Left lobe of liver (tissue), 2 donors: ENCODE data around the gene SHMT1. TPM values are rescaled to one million over a fixed set of nuclear protein-coding genes. Genes with fewer than 3 reads are reported as not detected.
A peak's percentile ranks its signal among the peaks of the same experiment; 100 is the strongest.

Experiments
- ATAC-seq: fragments of 200-7000 bp; cut with Tn5 transposase; one replicate; pipeline ENCODE4 v1.9.1; 2020; ENCODE audit warnings: mild to moderate bottlenecking, moderate library complexity
- DNase-seq: peaks from one replicate; pipeline ENCODE4 v3.0.0-alpha.2; 2020; ENCODE audit warnings: low spot score
- total RNA-seq: library from RNA; stranded (reverse); gene quantifications from one replicate; pipeline ENCODE4 v1.2.1, GENCODE V29; 2021
- donor health status: DM: no; HTN: no; CAD: no; lungs with moderate emphysema.
- donor health status: DM: no; HTN: yes; CAD: no.

Gene SHMT1
- total RNA-seq, 1 donor from 2014 or later: 439 TPM

DNA sequence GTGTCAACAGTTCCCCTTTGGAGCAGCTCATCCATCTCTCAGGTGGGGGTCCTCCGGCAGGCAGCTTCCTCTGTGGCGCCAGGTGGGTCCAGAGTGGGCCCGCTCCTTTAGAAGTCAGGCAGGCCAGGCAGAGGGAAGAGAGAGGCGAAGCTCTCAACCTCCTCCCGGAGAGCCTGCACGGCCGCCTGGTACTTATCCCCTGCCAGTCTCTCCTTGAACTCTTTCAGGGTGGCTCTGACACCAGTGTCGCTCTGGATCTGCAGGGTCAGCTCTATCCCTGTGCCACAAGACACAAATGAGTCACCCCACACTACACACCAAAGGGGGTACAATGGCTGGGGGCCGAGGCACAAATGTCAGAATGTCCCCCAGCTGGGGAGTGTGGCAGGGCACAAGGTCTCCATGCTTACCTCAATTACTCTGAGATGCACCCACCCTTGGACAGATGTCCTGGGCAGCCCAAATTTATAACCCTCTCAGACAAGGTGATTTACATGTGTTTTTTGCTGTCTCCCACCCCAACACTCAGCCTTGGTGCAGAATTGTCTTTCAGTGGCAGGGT, 34.6 kb downstream of the SHMT1 start:
- DNase-seq (no peak), ATAC-seq (no peak)

DNA sequence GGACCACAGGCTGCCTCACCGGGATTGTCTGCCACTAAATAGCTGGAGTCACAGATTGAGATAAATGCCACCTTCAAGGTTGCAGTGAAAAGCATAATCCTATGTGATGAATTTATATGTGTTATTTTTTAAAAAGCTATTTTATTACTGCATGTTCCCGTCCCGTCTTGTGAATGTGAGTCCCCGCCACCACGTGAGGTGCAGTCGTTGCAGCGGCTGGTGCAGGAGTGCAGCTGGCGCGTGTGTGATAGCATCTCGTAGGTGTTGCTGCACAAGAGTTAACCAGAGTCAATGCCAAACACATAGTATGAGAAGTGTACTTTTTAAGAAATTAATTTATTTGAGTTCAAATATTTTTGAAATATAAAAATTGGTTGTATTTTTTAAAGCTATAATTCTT, 35.8 kb downstream of the SHMT1 start:
- no peak for DNase-seq
- ATAC-seq: no peak

DNA sequence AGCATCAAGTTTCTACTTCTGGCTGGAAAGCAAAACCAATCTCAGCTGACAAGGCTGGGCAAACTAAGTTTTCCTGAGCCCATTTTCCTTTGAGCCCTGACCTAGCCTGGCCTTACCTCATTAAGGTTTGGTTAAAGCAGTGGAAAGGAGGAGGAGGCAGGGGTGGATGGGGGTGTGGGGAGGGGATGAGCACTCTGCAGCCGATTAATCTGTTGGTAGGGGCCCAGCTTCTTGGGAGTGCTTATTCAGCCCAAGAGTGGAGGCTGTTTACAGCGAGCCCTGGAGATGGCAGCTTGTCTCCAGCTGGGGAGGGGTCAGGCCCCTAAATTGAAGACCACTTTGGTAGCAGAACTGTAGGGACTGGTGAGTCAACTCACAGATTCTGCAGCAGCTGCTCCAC, 36.3 kb downstream of the SHMT1 start:
- DNase-seq: no peak
- ATAC-seq: no peak

DNA sequence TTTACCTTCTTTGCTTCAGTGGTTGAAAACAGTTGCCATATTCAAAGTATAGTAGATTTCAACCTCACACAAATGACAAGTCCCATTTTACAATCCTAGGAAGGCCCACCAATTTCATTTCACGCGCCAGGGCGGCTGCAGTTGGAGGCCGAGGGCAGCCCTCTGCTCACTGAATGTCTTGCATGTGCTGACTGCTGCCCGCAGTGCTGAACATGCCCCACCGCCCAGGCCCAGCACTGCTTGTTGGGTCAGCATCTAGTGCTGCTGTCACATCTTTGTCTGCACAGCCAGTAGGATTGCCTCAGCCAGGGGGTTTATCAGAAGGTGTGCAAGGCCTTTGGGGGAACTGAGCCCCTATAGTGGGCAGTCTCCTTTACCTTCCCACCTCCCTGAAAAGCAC, 36.8 kb downstream of the SHMT1 start:
- DNase-seq (no peak), ATAC-seq (no peak)

DNA sequence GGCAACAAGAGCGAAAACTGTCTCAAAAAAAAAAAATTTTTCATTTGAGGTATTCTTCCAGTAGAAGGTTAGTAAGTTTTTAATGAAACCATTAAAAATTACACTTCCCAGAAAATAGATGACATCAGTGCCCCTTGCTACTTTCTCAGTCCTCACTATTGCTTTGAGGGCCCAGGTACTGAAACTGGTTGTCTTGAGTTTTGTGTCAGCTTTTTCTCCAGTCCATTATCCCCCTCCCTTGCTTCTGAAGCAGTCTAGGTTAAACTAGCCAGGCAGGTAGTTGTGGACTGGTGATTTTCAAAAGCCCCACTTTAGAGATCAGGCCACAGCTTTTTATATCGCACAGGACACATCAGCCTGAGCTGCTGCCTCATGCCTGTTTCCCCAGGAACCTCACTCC, 37.3 kb downstream of the SHMT1 start:
- no peak for ATAC-seq
- DNase-seq: no peak

DNA sequence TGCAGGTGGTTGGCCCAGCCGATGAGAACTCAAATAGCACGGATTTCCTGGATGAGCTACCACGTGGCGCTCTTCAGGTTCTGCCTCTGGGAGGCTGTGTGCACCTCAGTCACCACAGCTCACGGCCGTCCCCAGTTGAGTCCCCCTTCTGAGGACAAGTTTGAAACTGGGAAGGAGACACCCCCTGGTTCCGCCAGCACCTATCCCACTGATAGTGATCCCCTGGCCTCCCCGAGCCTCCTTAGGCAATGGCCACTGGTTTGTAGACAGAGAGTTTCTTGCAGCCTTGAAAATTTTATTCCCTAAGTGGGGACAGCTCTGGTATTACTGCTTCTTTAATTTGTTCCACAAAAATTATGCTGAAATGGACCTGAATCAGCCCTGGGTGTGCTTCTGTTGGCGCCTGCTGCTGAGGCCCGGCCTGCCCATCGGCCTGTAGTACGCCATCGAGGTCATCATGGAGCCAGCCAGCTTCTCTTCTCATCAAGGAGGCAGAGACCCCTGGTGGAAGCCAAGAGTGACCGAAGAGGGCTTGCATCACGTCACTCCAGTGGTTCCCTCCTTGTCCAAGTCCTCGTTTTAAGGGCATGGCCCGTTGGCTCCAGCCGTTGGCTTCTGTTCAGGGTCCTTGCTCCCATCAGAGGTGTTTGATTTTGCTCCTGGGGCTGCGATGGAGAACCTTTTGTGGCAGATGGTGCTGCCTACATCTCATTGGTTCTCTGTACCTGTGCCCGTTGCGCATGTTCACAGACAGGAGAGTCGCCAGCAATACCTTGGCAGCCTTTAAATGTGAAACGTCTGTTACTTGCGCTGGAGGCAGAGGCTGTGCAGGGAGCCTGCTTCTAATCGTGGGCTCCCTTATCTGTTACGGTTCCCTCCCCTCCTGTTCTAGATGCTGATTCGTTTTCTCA, 39.0 kb downstream of the SHMT1 start:
- DNase-seq: no peak

DNA sequence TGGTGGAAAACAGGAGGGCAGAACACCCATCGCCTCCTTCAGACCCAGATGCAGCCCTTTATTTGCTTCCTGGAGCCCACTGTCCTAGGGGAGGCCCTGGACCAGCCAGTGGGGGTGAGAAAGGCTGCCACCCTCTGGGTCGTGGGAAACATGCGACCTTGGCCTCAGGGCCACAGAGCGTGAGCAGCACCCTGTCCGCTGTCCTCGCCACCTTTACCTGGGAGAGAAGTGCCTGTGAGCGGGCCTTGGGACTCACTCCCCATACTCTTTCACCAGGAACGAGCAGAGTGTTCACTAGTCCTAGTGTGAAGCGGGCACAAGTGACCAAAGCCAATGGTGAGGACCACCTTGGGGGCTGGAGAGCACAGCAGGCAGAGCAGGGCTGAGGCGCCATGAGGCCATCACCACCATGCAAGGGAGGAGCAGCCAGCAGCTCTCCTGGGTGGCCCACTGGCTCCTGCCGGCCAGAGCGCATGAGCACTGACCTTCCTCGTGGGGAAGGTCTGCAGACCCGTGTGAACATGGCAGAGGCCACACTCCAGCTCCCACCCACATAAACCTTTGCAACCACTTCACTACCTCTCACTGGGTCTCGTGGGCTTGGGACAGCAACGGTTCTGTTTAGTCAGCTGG, 39.7 kb downstream of the SHMT1 start:
- ATAC-seq (peak; percentile 22), DNase-seq (no peak)

More for the DNA sequence above, 39.0 kb downstream of the SHMT1 start:
- ATAC-seq: peak; percentile 49

DNA sequence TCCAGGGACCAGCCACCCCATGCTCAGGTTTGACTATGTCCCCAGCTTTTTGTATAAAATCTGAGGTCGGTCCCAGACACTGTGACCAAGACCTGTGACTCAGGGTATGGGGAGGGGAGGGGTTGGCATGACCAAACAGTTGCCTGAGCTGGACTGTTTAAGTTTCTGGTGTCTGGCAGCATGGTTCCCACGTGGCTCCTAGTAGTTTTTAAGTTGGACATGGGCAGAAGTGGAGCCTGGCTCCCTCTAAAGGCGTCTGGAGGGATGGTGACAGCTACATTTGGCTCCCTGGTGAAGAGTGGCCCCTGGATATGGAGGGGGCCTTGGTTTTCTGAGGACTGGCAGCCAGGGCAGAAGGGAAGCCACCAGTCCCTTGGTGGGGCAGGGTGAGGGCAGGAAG, 40.3 kb downstream of the SHMT1 start:
- ATAC-seq: peak; percentile 48

DNA sequence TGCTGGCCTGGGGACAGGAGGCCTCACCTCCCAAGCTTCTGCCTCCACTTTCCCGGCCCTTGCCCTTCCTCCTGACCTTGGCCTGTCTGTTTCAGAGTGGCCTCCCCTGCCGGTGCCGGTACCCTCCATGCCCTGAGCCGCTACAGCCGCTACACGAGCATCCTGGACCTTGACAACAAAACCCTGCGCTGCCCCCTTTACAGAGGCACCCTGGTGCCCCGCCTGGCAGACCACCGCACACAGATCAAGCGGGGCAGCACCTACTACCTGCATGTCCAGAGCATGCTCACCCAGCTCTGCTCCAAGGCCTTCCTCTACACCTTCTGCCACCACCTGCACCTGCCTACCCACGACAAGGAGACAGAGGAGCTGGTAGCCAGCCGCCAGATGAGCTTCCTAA, 40.8 kb downstream of the SHMT1 start:
- no peak for DNase-seq
- ATAC-seq: no peak

More for the DNA sequence above, 40.3 kb downstream of the SHMT1 start:
- DNase-seq: no peak

DNA sequence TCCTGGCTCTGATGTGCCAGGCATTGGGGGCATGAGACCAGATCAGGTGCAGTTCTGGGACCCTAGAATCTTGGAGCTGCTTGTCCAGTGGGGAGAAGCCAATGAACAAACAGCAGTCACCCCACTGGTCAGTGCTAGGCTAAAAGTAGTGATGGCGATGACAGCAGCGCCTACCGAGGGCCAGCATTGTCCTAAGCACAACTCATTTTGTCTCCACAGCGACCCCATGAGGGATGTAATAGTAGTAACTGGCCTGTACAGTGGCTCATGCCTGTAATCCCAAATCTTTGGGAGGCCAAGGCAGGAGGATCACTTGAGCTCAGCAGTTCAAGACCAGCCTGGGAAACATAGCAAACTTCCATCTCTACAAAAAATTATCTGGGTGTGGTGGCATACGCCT, 42.0 kb downstream of the SHMT1 start:
- ATAC-seq (no peak), DNase-seq (no peak)

DNA sequence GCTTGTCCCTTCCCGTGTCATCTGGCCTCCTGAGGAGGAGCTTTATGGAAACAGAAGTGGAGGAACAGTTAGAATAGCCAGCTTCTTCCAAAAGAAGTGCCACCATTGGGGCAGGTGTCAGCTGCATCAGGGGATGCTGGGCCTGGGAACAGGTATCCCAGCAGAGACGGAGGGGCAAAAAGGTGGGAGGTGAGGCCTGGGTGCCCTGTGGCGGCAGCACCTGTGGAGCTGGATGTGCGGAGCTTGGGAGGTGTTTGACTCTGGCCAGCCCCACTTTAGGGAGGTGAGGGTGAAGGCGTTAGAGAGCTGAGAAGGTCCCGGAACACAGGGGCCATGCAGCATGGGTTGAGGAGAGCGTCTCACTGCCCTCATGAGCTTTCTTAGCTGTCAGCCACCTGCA, 43.0 kb downstream of the SHMT1 start:
- DNase-seq: no peak
- ATAC-seq: no peak

DNA sequence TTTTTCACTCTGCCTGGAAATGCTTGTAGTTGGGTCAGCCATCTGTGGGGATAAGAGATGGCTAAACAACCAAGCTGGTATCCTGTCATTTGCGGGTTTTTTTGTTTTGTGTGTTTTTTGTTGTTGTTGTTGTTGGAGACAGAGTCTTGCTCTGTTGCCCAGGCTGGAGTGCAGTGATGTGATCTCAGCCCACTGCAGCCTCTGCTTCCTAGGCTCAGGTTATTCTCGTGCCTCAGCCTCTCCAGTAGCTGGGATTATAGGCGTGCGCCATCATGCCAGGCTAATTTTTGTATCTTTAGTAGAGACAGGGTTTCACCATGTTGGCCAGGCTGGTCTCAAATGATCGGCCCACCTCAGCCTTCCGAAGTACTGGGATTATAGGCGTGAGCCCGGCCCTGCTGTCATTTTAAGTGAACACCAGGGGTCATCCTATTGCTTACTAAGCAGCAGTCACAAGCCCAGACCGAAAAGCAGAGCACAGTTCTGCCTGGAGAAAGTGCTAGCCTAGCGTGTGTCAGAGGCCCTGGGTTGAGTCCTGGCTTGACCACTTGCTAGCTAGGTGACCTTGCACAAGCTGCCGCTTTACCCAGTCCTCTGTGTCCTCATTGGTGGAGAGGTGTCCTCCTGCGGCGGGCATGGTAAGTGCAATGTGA, 43.6 kb downstream of the SHMT1 start:
- DNase-seq (no peak), ATAC-seq (peak; percentile 20)

DNA sequence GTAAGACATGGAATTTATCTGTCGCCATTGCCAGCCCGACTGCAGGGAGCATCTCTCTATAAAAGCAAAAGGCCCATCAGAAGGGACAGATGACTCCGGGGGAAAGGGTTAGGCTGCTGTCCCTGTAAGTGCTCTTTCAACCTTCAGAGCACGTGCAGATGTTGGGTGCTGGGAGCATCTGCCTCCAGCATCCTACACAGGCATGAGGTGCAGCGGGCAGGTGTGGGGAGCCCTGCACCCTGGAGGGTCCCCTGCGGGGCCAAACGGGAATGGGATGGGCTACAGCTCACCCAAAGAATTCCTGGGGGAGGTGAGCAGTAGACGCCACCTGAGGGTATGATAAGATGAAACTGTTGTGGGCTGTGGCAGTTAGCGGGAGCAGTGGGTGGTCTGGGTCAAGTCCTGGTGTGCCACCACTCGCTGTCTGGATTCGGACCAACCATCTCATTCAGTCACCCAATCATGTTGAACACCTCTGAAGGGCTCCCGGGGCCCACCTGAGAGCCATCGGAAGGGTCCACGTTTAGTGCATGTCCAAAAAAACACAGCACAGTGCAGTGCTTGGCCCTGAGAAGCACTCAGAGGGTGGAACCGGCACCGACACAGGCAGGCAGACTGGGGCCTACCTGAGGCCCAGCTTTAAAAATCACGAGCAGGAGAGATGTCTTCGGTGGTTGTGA, 44.4 kb downstream of the SHMT1 start:
- DNase-seq (no peak), ATAC-seq (no peak)

DNA sequence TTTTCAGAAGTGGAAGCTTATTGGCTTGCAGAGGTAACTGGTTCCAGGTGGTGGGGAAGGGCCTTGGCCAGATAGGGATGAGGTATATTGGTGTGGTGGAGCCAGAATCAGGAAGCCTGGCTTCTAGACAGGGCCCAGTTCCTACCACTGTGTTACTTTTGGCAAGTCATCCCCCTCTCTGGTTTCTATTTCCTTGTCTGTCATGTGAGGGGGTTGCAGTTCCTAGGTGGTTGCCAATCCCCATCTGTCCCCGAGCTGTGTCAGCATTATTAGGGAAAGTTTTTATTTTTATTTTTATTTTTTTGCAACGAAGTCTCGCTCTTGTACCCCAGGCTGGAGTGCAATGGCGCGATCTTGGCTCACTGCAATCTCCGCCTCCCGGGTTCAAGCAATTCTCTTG, 45.2 kb downstream of the SHMT1 start:
- DNase-seq (no peak), ATAC-seq (no peak)

DNA sequence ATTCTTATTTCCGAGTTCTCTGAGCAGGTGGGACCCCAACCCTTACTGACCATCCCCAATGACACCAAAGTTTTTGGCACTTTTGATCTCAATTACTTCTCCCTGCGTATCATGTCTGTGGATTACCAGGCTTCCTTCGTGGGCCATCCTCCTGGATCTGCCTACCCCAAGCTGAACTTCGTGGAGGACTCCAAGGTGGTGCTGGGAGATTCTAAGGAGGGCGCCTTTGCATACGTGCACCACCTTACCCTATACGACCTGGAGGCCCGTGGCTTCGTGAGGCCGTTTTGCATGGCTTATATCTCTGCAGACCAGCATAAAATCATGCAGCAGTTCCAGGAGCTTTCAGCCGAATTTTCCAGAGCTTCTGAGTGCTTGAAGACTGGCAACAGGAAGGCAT, 47.4 kb downstream of the SHMT1 start:
- no peak for ATAC-seq
- DNase-seq: no peak

DNA sequence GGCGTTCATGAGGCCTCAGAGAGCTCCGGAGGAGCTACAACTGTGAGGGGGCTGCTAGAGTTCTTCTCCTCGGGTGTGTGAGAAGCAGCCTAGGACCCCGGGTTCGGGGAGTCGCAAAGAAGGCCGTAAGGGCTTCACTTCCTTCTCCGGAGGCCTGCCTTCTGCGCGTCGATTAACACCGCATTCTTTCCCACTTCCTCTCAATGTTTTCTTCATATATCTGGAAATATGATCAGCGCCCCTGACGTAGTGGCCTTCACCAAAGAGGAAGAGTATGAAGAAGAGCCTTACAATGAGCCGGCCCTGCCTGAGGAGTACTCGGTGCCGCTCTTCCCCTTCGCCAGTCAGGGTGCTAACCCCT, 47.8 kb downstream of the SHMT1 start:
- DNase-seq: no peak
- no peak for ATAC-seq

DNA sequence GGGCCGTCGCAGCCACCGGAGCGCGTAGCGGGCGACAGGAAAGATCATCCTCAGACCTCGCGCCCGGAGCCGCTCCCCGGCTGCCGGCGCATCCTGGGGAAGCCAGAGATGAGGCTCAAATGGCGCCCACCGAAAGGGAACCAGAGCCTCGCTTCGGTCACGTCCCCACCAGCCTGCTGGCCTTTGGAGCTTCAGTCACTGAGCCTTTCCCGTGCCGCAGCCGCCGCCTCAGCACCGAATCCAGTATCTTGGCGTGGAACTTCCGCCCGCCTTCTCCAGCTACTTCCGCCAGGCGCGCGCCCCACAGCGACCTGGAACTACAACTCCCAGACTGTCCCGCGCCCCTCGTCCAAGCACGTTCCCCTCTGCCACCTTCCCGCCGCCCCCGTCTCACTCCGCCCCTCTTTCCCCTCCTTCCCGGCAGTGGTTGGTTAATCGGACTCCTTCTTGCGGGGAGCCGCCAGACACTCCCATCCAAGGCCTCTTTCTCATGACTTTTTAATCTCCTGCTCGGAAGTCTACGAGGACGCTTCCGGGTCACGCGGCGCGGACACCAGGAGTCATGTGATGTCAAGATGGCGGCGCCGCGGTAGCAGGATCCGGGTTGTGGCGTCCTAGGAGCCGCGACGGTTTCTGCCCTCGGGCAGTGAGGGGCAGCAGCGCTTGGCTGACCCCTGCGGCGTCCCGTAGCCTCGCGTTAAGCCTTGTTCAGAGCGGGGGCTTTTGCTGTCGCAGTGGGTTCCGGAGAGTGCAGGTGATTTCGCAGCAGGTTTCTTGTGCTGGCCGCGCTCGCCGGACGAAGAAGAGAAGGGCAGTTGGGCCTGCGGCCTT, 48.4 kb downstream of the SHMT1 start, which contains the start of the genes SMCR8 and TOP3A:
Gene SMCR8 (plus strand): TSS at position 563 of the 831 bp plus-strand sequence. CDS start 497 bp downstream, outside the sequence.
Gene TOP3A (minus strand): TSS at position 264 of the 831 bp plus-strand sequence. CDS start 216 bp downstream, at position 48.
- peak; percentile 97 for DNase-seq

DNA sequence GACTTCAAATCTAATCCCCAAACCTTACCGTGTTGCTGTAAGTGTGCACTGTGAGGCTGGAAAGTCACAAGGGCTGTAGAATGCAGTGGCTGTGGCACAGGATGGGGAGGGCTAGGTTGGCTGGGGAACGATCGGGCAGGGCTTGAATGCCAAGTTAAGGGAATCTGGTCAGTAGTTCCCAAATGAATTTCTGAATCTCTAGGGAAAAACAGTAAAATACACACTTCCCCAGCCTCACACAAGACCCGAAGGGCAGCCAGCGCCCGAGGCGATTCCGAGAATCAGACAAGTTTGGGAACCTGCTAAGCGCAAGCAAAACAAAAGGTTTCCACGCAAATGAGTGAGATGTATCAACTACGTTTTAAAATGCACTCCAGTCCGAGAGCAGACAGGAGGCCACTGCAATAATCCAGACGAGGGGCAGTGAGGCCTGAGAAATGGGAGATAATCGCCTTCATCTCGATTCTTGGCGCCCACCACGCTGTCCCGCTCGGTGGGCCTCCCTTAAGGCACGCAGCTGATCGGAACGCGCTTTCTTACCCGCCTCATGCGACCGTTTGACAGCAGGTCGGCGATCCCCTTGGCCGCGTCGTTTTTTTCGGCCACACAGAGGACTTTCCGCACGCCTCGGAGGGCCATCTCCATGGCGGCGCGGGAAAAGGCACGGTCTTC, 49.2 kb downstream of the SHMT1 start:
- DNase-seq: no peak
- ATAC-seq: peak; percentile 20

More for the DNA sequence above, 48.4 kb downstream of the SHMT1 start, which contains the start of the genes SMCR8 and TOP3A:
- ATAC-seq: peak; percentile 93

DNA sequence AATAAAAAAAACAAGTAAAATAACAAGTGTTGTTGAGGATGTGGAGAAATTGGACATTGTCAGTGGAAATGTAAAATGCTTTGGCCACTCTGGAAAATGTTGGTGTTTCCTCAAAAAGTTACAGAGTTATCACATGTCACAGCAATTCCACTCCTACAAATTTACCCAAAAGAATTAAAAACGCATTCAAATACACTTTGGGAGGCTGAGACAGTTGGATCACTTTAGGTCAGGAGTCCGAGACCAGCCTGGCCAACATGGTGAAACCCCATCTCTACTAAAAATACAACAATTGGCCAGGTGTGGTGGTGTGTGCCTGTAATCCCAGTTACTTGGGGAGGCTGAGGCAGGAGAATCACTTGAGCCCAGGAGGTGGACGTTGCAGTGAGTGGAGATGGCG, 54.1 kb downstream of the SHMT1 start:
- no peak for ATAC-seq

More for the DNA sequence above, 54.1 kb downstream of the SHMT1 start:
- DNase-seq: no peak
